ENCODE results near the gene DUSP8. TPM values are rescaled to one million over a fixed set of nuclear protein-coding genes. Genes with fewer than 3 reads are reported as not detected.

Gene DUSP8
- total RNA-seq, 1 donor from 2014 or later, result 27.0 TPM

DNA sequence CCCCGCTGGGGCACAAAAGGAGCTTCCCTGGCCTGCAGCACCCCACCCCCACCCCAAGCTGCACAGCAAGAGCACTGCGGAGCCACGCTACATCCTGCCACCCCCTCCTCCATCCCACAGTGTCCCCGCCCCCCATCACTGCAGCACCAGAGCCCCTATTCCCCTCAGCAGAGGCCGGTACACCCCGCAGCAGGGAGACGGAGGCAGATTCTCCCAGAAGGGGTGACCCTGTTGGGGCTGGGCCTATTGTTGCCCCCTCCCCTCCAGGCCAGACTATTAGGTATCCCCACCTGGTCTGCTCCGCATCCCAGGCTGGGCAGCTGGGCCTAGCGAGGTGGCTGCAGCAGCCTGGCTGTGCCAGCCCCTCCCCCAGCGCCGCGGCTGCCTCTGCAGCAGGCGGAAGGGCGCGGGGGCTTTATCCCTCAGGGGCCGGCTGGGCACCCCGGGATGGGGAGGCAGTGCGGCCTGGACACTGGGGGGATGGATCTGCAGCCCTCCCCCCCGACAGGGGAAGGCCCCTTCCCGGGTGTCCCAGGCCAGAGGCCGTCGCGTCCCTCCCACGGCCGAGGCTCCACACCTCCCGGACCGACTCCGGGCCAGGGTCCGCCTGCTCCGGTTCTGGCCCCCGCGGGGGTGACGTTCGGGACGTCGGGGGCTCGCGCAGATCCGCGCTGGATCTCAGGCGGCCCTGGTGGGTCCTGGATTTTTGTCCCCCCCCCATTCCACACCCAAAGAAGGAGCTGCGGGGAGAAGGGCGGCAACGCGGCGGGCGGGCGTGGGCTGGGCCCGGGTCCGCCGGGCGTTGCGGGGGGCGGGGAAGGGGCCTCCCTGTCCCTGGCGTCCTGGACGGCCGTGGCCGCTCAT, 943 bp downstream of the DUSP8 start:
- H3K27ac ChIP-seq, result peak overlapping the region; percentile 77 to 78
- peak overlapping the region; percentile 51 to 93 for H3K4me3 ChIP-seq
- H3K9me3 ChIP-seq, result no peaks in the 10 kb centered on the region
- DNase-seq (ENCODE audit: low spot score in 2 of 2), result peak in 1 of 2 donors; percentile 73
- intact Hi-C loops (cut with DNase I), result loop anchor here (1.0 to 10.0 kb wide), 8 partner anchors 12 to 1064 kb away; partner anchors contain the start of genes CTSD and RNH1
- H3K36me3 ChIP-seq, result no peaks in the 10 kb centered on the region
- TF ChIP-seq, protein P1, sequence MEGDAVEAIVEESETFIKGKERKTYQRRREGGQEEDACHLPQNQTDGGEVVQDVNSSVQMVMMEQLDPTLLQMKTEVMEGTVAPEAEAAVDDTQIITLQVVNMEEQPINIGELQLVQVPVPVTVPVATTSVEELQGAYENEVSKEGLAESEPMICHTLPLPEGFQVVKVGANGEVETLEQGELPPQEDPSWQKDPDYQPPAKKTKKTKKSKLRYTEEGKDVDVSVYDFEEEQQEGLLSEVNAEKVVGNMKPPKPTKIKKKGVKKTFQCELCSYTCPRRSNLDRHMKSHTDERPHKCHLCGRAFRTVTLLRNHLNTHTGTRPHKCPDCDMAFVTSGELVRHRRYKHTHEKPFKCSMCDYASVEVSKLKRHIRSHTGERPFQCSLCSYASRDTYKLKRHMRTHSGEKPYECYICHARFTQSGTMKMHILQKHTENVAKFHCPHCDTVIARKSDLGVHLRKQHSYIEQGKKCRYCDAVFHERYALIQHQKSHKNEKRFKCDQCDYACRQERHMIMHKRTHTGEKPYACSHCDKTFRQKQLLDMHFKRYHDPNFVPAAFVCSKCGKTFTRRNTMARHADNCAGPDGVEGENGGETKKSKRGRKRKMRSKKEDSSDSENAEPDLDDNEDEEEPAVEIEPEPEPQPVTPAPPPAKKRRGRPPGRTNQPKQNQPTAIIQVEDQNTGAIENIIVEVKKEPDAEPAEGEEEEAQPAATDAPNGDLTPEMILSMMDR (IDR thresholded peaks at IDR 0.05), result no peak
- H3K4me1 ChIP-seq, result peaks cover 21 to 27% of the 10 kb centered on the region in 2 donors
- no peaks in the 10 kb centered on the region for H3K27me3 ChIP-seq

DNA sequence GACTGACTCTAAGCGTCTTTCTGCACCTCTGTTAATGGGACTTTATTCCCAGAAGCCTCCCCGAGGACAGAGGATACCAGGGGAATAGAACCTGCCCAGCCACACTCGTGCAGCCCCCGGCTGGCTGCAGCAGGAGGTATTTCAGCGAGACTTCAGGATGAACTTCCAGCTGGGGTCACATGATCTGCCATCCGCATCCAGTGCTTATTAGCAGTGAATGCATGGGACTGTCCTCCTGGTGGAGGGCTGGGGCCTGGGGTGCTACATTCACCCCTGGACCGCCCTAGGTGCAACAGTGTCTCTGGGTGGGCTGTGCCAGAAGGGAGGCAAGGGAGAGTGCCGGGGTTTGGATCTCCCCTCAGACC, 1.6 kb downstream of the DUSP8 start:
- intact Hi-C loops (cut with DNase I), result loop anchor here (5.0 to 10.0 kb wide), 7 partner anchors 88 to 1063 kb away; partner anchors contain the start of genes CTSD and RNH1
- H3K9me3 ChIP-seq, result no peaks in the 10 kb centered on the region
- peak overlapping the region in 1 of 2 donors; percentile 77 for H3K27ac ChIP-seq
- H3K4me1 ChIP-seq, result peaks cover 21 to 27% of the 10 kb centered on the region in 2 donors
- TF ChIP-seq, protein P1 (IDR thresholded peaks at IDR 0.05), result no peak
- H3K36me3 ChIP-seq, result no peaks in the 10 kb centered on the region
- no peaks in the 10 kb centered on the region for H3K27me3 ChIP-seq
- DNase-seq (ENCODE audit: low spot score in 2 of 2), result no peak
- peak overlapping the region; percentile 51 to 93 for H3K4me3 ChIP-seq

DNA sequence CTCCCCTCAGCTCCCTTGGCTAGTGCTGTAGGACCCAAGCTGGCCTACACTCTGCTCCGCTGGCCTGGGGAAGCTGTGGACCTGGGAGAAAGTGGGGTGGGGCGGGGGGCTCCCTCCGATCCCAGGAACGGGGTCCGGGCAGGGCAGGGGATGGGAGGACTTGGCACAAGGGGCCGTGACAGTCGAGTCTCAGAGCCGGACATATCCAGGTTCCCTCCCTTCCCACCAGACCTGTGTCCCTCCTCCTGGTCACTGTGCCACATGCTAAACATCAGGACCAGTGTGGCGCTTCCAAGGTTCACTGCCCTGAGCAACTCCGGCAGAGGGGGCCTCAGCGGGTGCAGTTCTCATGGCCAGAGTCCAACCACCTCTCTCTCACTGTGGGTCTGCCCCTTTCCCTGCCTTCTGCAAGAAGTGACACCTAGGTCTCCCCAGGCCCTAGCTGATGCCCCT, 2.0 kb downstream of the DUSP8 start:
- no peak for DNase-seq (ENCODE audit: low spot score in 2 of 2)
- Histone ChIP-seq H3K27ac (peak overlapping the region in 1 of 2 donors; percentile 77), H3K9me3 (no peaks in the 10 kb centered on the region), H3K4me1 (peaks cover 21 to 27% of the 10 kb centered on the region in 2 donors), H3K27me3 (no peaks in the 10 kb centered on the region), H3K36me3 (peaks cover 0 to 2% of the 10 kb centered on the region in 2 donors), H3K4me3 (peak overlapping the region; percentile 51 to 93)
- TF ChIP-seq, protein P1 (IDR thresholded peaks at IDR 0.05), result no peak
- intact Hi-C loops (cut with DNase I), result loop anchor here (5.0 to 10.0 kb wide), 7 partner anchors 88 to 1063 kb away; partner anchors contain the start of genes CTSD and RNH1

DNA sequence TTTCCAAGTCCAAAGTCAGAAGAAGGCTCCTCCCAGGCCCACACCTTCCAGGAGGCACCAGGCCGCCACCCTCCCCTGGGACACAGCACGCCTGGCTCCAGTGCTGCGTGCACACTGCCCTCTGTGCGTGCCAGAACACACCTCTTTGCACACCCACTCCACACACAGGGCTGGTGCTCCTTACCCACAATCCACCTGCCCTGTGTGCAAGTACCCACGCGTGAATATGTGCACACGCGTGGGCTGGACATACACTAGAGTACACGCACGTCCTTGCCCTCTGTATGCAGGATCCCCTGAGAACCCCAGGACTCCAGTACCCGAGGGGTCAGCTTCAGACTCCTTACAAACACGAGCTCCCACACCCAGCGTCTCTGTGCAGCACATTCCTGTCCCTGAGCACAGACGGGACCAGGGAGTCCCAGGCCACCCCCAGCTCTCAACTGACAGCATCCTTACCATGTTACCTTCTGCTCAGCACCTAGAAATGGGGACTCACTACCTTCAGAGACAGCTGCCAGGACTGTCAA, 2.8 kb downstream of the DUSP8 start:
- intact Hi-C loops (cut with DNase I), result loop anchor here (10.0 kb wide), 1 partner anchor 835 kb away; the partner anchor contains the start of gene TSSC4
- TF ChIP-seq, protein P1 (IDR thresholded peaks at IDR 0.05), result no peak
- Histone ChIP-seq H3K4me1 (peaks cover 18 to 32% of the 10 kb centered on the region in 2 donors), H3K27ac (no peak overlapping the region), H3K27me3 (no peaks in the 10 kb centered on the region), H3K36me3 (peaks cover 0 to 5% of the 10 kb centered on the region in 2 donors), H3K4me3 (peak overlapping the region in 1 of 2 donors; percentile 93), H3K9me3 (no peaks in the 10 kb centered on the region)
- DNase-seq (ENCODE audit: low spot score in 2 of 2), result no peak

DNA sequence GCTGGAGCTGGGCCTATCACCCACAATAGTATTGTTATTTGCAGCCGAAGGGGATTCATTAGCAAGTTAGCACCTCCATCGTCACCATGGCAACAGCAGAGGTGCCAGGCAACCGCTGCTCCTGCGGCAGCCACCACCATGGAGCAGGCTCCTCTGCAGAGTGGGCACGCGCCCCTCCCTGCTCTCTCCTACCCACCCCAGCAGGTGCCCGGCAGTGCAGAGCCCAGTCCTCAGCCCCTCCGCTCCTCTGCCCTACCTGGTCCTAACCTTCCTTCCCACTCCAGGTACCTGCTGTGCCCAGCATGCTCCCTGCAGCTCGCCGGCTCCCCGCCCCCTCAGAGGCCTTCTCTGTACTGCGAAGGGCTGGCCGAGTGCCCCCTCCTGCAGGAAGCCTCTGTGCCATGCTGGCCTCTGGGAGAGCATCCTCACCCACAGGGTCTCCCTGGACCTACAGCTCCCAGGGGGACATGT, 3.6 kb downstream of the DUSP8 start:
- TF ChIP-seq, protein P1 (IDR thresholded peaks at IDR 0.05), result no peak
- peaks cover 7 to 10% of the 10 kb centered on the region in 2 donors for H3K36me3 ChIP-seq
- no peak for DNase-seq (ENCODE audit: low spot score in 2 of 2)
- no peaks in the 10 kb centered on the region for H3K27me3 ChIP-seq
- no peaks in the 10 kb centered on the region for H3K9me3 ChIP-seq
- no peak overlapping the region for H3K4me3 ChIP-seq
- intact Hi-C loops (cut with DNase I), result loop anchor here (10.0 kb wide), 1 partner anchor 836 kb away; the partner anchor contains the start of gene TSSC4
- peaks cover 10 to 29% of the 10 kb centered on the region in 2 donors for H3K4me1 ChIP-seq
- H3K27ac ChIP-seq, result no peak overlapping the region

All from ascending aorta (tissue), 2 donors.